NCI-H82 (cell line): ENCODE measurements around the gene SULT6B1.
A peak's percentile ranks its signal among the peaks of the same experiment; 100 is the strongest.
"Not testable (repeated sequence)": the region's sequence is repeated elsewhere in the genome, so short reads cannot be mapped to it uniquely, and the experiment has no call there.

Experiments used
- DNase-seq: peaks from one replicate; lab custom pipeline; 2025; lab: John Stamatoyannopoulos, UW

Gene SULT6B1

GRCh38 chr2:37188570-37188969 lies at the start of gene SULT6B1:
Gene SULT6B1, minus strand, starts transcription at chr2:37188670. Its CDS starts 30 bp downstream, at chr2:37188640.
- no peak for DNase-seq

GRCh38 chr2:37232131-37232933 lies 43.9 kb upstream of the SULT6B1 start:
- DNase-seq, result peak; percentile 56

DNA sequence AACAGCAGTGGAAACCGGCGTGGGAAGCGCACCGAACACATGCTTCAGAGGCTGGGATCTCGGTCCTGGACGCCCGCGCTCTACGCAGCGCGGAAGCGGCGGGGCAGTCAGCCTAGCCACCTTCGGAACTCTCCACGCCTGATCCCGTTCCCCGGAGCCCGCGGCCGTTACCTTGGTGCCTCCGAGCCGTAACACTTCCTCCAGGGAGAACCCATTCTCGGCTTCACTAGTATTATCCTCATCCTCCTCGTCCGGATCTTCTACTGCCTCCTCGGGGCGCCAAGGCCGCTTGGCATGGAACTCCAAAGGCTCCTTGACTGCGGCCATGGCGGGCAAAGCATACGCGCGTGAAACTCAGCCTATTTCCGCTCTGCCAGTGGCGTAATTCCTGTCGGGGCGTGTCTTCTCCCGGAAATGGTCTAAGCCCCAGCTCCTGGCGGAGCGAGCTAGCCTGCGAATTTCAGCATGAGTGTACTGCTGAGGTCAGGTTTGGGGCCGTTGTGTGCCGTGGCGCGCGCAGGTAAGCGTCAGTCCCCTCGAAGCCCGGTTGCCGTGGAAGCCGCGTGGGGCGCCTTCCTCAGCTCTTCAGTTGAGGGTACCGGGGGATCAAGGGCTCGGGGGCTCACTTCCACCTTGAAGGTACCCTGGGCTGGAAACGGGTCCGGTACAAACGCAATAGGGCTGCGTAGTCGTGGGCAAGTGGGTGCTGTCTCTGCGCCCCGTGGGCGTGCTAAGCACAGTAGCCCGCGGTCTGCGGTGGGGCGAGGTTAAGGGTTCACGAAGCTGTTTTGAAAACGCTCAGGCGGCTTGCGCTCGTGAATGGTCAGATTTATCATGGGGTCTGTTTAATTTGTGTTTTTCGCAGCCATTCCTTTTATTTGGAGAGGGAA lies 43.0 kb upstream of the SULT6B1 start, which contains the start of the genes CEBPZ and NDUFAF7:
TSS of gene CEBPZ (minus strand) at position 356 of the 890 bp plus-strand sequence. CDS start at position 327, 29 bp downstream.
TSS of gene NDUFAF7 (plus strand) at position 418 of the 890 bp plus-strand sequence. CDS start at position 466, 48 bp downstream.
- peak; percentile 93 for DNase-seq

- peak; percentile 37 for DNase-seq
These were observed 42.1 kb upstream of the SULT6B1 start for GRCh38 chr2:37230581-37230980.

GRCh38 chr2:37228788-37229187 lies 40.3 kb upstream of the SULT6B1 start:
- no peak for DNase-seq

DNA sequence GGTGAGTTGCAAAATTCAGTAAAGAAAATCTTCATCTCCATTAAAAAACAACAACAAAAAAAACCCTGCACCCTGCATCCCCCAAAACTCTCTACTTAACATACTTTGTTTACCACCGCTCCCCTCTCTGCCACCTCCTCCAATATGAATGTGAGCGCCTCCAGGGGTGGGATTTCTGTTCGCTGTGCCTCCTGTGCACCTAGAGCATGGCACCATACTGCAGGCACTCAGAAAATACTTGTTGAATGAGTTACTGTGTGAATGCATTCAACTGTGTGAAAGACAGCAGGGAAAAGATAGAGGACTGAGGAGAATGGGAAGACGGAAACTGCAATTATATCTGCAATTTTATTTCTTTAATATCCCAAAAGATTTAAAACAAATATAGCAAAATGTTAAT lies 38.4 kb upstream of the SULT6B1 start:
- DNase-seq, result peak; percentile 67

- DNase-seq, result not testable (repeated sequence)
These were observed 36.7 kb upstream of the SULT6B1 start for GRCh38 chr2:37225129-37225528.

DNA sequence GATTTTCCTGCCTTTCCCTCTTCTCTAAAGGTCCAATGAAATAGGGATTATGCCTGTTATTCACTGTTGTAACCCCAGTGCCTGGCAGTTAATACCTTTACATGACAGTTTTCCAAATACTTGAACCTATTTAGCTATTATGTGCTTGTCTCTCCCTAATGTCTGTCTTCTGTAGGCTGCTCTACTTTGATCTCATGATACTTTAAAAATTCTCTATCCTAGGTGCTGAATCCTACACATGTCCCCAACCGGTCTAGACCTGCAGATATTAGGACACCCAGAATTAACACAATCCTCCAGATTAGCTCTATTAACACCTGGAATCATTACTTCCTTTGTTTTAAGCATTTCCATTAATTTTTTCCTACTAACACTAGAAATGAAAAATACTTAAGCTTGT lies 35.6 kb upstream of the SULT6B1 start:
- no peak for DNase-seq

DNA sequence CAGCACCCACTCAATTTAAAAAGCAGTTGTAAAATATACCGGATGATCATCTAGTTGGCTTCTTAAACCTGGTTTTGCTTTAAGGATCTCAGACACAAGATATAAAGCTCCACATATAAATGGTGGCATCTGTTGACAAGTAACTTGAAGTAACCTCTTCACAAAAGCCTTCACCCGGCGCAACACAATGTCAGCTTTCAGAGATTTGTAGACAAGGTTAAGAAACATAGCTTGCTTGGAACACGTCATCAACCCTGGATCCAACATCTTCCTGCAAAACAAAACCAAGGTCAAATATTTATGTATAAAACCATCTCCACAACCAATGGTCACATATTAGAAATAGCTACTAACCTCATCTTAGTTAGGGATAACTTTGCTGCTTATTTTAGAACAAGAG lies 34.7 kb upstream of the SULT6B1 start:
- DNase-seq, result no peak

DNA sequence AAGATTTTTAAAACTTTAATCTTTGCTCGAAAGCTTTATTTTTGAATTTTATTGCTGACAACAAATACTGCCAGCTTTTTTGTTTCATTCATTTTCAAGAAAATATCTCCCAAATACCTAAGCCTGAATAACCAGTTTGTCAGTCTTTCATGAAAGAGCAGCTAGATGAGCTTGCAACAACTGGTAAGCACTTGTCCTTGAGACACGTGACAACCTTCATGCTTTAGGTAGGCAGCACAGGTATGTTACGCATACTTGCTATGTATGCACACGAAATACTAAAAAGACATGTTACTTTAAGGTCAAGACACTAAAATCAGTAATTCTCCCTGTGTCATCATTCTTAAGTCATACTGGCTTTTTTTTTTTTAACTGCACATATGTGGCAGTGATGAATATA lies 30.6 kb upstream of the SULT6B1 start:
- no peak for DNase-seq

- no peak for DNase-seq
These were observed 26.8 kb upstream of the SULT6B1 start for GRCh38 chr2:37215250-37215649.

DNA sequence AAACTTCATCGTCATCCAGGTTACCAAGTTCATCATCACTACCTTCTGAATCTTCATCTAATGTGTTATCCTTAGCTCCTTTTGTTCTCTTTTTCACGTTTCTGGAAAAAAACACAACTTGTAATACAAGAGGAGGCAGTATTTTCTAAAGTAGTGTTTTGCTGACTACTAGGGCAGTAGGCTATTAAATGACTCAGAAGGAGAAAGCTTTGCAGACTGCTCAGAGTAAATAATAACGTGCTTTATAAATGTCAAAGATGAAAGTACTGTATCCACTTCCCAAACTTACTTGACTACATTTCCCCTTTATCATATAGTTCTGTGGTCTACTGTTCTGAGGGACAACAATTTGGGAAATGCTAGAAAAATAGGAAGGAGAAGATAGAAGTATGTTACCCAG lies 23.5 kb upstream of the SULT6B1 start:
- no peak for DNase-seq

DNA sequence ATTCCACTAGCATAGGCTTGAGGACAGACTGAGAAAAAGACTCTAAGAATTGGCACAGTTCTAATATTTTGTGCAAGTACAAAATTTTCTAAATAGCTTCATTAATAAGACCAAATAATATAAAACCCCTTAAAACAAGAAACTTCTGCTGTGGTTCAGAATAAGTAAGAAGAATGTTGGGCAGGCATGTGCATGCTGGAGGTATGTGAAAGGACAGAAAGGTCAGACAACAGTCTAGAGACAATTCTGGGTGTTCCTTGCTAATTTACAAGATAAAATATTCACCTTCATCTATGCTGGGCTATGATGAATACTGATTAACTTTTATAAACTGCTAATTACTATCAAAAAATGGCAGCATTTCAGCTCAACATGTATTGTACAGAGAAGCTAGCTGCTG lies 22.7 kb upstream of the SULT6B1 start:
- no peak for DNase-seq

DNA sequence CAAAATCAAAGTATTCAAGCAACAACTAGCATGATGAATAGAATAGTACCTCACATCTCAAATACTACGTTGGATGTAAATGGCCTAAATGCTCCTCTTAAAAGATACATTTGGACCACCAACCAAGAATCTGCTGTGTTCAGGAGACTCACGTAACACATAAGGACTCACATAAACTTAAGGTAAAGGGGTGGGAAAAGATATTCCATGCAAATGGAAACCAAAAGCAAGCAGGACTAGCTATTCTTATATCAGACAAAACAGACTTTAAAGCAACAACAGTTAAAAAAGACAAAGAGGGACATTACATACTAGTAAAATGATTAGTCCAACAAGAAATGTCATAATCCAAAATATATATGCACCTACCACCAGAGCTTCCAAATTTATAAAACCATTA lies 18.3 kb upstream of the SULT6B1 start:
- not testable (repeated sequence) for DNase-seq

DNA sequence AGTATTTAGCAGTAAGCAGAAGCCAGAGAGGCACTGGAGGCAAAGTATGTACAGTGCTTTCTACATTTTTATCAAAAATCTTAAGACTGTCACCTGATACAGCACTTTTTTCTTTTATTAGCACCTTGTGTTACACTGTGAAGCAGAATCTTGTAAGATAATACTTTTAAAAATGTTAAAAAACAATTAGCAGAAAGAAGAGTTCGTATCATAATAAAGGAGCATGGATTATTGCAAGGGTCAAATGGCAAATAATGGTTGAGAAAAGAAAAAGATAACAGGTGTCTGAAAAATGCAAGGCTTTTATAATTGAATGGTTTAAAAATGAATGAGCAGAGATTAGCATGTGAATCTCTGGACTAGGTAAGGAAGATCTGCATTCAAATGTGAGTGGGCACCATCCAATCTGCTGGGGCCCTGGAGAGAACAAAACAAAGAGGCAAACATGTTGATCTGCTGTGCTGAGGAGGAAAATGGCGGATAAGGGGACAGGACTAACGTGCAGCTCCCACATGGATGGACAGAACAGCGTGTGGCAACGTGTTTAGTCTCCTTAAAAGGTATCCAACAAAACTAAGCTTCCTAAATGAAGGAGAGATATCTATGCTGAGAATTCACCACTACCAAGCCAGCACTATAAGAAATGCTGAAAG lies 17.3 kb upstream of the SULT6B1 start:
- no peak for DNase-seq

DNA sequence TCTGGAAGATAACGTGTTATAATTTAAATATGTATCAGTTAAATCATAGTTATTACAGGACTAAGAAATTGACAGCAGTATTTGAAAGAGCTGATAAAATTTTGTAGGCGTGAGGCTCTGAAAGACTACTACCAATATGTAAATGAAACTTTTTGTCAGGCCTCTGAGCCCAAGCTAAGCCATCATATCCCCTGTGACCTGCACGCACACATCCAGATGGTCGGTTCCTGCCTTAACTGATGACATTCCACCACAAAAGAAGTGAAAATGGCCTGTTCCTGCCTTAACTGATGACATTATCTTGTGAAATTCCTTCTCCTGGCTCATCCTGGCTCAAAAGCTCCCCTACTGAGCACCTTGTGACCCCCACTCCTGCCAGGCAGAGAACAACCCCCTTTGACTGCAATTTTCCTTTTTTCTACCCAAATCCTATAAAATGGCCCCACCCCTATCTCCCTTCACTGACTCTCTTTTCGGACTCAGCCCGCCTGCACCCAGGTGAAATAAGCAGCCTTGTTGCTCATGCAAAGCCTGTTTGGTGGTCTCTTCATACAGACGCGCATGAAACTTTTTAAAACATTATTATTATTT lies 16.7 kb upstream of the SULT6B1 start:
- not testable (repeated sequence) for DNase-seq

GRCh38 chr2:37203708-37204107 lies 15.2 kb upstream of the SULT6B1 start:
- no peak for DNase-seq

DNA sequence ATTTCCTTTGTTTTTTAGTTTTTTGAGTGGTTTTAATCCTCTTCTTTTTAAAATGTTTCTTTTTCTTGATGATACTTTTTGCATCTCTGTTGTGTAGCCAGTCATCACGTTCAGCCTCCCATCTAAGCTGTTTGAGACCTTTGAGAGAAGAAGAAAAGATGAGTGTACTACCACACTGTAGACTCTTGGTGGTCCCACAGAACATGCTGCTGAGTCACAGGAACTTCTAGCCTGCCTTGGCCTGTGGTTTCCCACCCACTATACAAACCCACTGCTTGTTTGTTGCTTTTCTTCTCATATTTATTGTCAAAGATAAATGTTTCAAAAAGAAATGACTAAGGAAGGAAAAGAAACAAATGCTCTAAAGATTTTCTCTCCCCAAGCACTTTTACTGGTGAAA lies 13.3 kb upstream of the SULT6B1 start:
- peak; percentile 22 for DNase-seq

DNA sequence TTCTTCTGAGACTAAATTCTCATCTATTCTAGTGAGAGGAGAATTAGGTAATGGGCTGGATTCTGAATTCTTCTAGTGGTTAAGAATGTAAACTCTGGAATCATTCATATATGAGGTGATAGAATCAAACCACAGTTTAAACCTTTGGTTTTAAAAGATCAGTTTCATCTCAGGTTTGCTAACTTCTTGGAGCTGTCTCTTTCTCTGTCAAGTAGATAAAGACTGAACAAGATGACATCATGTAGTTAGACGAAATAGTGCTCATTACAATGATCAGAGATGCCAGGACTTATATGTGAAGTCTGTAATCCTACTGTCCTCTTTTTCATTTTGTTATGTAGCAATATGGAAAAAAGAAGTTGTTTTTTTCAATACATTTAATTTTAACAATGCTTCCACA lies 12.7 kb upstream of the SULT6B1 start:
- no peak for DNase-seq

GRCh38 chr2:37198681-37199065 lies 10.2 kb upstream of the SULT6B1 start:
- DNase-seq, result no peak

- DNase-seq, result peak; percentile 80
These were observed 8.1 kb upstream of the SULT6B1 start, which contains the start of gene CEBPZOS for GRCh38 chr2:37196320-37197195. Gene CEBPZOS, plus strand, starts transcription at chr2:37196496. Its CDS starts 3,209 bp downstream, at chr2:37199705.
